Keratinocyte (primary cell): ENCODE measurements around the gene CBX2. TPM values are rescaled to one million over a fixed set of nuclear protein-coding genes. Genes with fewer than 3 reads are reported as not detected.

Experiments
- DNase-seq: peaks from one replicate; pipeline ENCODE4 v3.0.0-alpha.2; 2011; ENCODE audit warnings: low read depth, missing footprints, low spot score
- FAIRE-seq: peaks from 2 replicates; lab custom pipeline; 2011; peaks lifted over from hg19 to GRCh38; lab: Jason Lieb, UNC
- H2AFZ ChIP-seq: 2 replicates; pipeline ENCODE4 v1.6.0; 2012; ENCODE audit warnings: low read length, control low read depth, inconsistent platforms; ENCODE audit not compliant: control insufficient read depth
- H3K27ac ChIP-seq: 2 replicates; pipeline ENCODE4 v1.5.1; 2011; ENCODE audit warnings: low read length; ENCODE audit not compliant: control insufficient read depth, insufficient read depth
- H3K27me3 ChIP-seq: 3 replicates; pipeline ENCODE4 v1.6.0; 2011; ENCODE audit warnings: low read length; ENCODE audit not compliant: control insufficient read depth, insufficient read depth; ENCODE audit errors: extremely low read depth
- H3K36me3 ChIP-seq, 2 experiments: 2 replicates in 1 of 2; 3 replicates in 1 of 2; pipeline ENCODE4 v1.5.1; 2011; ENCODE audit warnings: low read length in 2 of 2, mild to moderate bottlenecking in 1 of 2; ENCODE audit not compliant: control insufficient read depth in 2 of 2, insufficient read depth in 2 of 2; ENCODE audit errors: extremely low read depth in 1 of 2
- H3K4me1 ChIP-seq: 3 replicates; pipeline ENCODE4 v1.5.1; 2011; ENCODE audit warnings: low read length; ENCODE audit not compliant: control insufficient read depth, insufficient read depth; ENCODE audit errors: extremely low read depth
- H3K4me2 ChIP-seq: 3 replicates; pipeline ENCODE4 v1.6.0; 2011; ENCODE audit warnings: low read depth, low read length; ENCODE audit not compliant: control insufficient read depth, insufficient read depth; ENCODE audit errors: extremely low read depth
- H3K4me3 ChIP-seq, 3 experiments: fragments of 200-600 bp in 1 of 3; sonication (generic) in 1 of 3; 2 replicates in 2 of 3; 3 replicates in 1 of 3; pipeline ENCODE4 v1.5.1; 2011 to 2016; ENCODE audit warnings: low read length in 3 of 3, mild to moderate bottlenecking in 3 of 3, control low read depth in 2 of 3, inconsistent platforms in 1 of 3, low read depth in 1 of 3, mixed read lengths in 1 of 3, mixed run types in 1 of 3, moderate library complexity in 1 of 3; ENCODE audit not compliant: control insufficient read depth in 2 of 3, insufficient read depth in 2 of 3; ENCODE audit errors: extremely low read depth in 1 of 3
- H3K79me2 ChIP-seq: 2 replicates; pipeline ENCODE4 v1.6.0; 2012; ENCODE audit warnings: low read length; ENCODE audit not compliant: control insufficient read depth, insufficient read depth
- H3K9ac ChIP-seq: 3 replicates; pipeline ENCODE4 v1.6.0; 2011; ENCODE audit warnings: low read length; ENCODE audit not compliant: control insufficient read depth, insufficient read depth; ENCODE audit errors: extremely low read depth
- H3K9me1 ChIP-seq: 3 replicates; pipeline ENCODE4 v1.6.0; 2011; ENCODE audit warnings: low read length; ENCODE audit not compliant: control insufficient read depth, insufficient read depth; ENCODE audit errors: extremely low read depth
- H3K9me3 ChIP-seq: 2 replicates; pipeline ENCODE4 v1.5.1; 2012; ENCODE audit warnings: low read depth, low read length; ENCODE audit not compliant: control insufficient read depth
- H4K20me1 ChIP-seq: 3 replicates; pipeline ENCODE4 v1.6.0; 2011; ENCODE audit warnings: low read length; ENCODE audit not compliant: control insufficient read depth, insufficient read depth; ENCODE audit errors: extremely low read depth
- EZH2 ChIP-seq: IDR thresholded peaks from one replicate; pipeline ENCODE4 v1.6.1; 2012; ENCODE audit warnings: inconsistent platforms, mild to moderate bottlenecking, low read length, moderate library complexity
- dilution Hi-C: fragments of 300-500 bp; cut with MboI; formaldehyde crosslinking; loops from one replicate; pipeline ENCODE4 v1.7.0; 2020; ENCODE audit warnings: low sequenced_read_pairs; ENCODE audit not compliant: extremely low pct_ligation_motif_present
- polyA plus RNA-seq, 5 experiments: library from polyadenylated mRNA; depleted of rRNA in 3 of 5; stranded (reverse) in 3 of 5; stranded (forward) in 1 of 5; unstranded in 1 of 5; fragments of >200 nt; gene quantifications; 1 replicate in 1 of 5; 2 replicates in 3 of 5; 3 replicates in 1 of 5; pipeline versions ENCODE4 v1.2.1 to v1.2.3, GENCODE V29; 2011 to 2012; ENCODE audit warnings: missing spikeins in 2 of 5, low read depth in 1 of 5, low replicate concordance in 1 of 5
- TF ChIP-seq, protein P1 (sequence below), 3 experiments: IDR thresholded peaks in 1 of 3; conservative IDR thresholded peaks in 1 of 3; optimal IDR thresholded peaks in 1 of 3; 2 replicates in 2 of 3; 3 replicates in 1 of 3; pipeline versions ENCODE3 to v1.5.1; 2011; ENCODE audit warnings: low read length in 3 of 3, mild to moderate bottlenecking in 3 of 3, moderate library complexity in 2 of 3, control low read depth in 1 of 3, inconsistent platforms in 1 of 3; ENCODE audit not compliant: insufficient read depth in 2 of 3; ENCODE audit errors: extremely low read depth in 1 of 3

Gene CBX2
- polyA plus RNA-seq, 1 donor (not counting 4 experiments of a cell fraction or from before 2014, with no cell fraction given): 1.7 TPM

DNA sequence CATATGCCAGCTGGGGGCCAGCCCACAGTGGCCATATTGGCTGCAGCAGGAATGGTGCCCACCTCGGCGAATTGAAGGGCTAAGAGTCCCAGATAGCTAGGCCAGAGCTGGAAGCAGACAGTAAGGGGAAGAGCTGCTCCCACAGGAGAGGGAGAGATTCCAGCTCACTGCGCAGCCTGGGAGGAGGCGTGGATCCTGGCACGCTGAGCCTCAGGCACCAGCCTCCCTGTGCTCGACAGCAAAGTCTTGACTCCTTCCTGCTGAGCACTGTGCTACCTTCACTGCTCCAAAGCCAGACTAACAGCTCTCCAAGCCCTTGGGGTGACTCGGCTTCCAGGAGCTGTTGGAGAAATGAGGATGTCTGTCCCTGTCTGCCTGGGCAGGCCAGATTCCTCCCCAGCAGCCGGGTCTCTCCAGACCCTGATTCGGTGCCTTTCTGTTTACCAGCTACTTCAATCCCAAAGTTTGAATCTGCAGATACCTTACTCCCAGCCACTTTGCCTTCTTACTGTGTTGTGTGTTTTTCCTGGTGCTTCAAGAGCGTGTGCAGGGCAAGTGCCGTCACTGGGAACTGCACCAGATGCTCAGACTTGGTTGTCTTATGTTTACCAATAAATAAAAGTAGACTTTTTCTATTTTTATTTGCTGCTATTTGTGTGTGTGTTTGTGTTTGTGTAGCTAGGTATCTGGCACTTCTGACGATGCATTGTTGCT, 9.1 kb downstream of the CBX2 start:
- Histone ChIP-seq H3K79me2 (no peaks in the 10 kb centered on the region), H3K4me1 (peaks cover 4% of the 10 kb centered on the region), H2AFZ (no peak overlapping the region), H3K4me2 (no peak overlapping the region), H3K36me3 (no peaks in the 10 kb centered on the region), H3K27ac (no peak overlapping the region), H3K9ac (no peak overlapping the region), H3K9me1 (no peaks in the 10 kb centered on the region), H3K27me3 (peaks cover 47% of the 10 kb centered on the region), H3K4me3 (no peak overlapping the region), H3K9me3 (no peaks in the 10 kb centered on the region), H4K20me1 (no peaks in the 10 kb centered on the region)
- no peak for DNase-seq
- TF ChIP-seq, protein P1, sequence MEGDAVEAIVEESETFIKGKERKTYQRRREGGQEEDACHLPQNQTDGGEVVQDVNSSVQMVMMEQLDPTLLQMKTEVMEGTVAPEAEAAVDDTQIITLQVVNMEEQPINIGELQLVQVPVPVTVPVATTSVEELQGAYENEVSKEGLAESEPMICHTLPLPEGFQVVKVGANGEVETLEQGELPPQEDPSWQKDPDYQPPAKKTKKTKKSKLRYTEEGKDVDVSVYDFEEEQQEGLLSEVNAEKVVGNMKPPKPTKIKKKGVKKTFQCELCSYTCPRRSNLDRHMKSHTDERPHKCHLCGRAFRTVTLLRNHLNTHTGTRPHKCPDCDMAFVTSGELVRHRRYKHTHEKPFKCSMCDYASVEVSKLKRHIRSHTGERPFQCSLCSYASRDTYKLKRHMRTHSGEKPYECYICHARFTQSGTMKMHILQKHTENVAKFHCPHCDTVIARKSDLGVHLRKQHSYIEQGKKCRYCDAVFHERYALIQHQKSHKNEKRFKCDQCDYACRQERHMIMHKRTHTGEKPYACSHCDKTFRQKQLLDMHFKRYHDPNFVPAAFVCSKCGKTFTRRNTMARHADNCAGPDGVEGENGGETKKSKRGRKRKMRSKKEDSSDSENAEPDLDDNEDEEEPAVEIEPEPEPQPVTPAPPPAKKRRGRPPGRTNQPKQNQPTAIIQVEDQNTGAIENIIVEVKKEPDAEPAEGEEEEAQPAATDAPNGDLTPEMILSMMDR (optimal IDR thresholded peaks at IDR 0.05 in 1 of 3, IDR thresholded peaks at IDR 0.05 in 1 of 3, conservative IDR thresholded peaks at IDR 0.05 in 1 of 3; ENCODE audit: extremely low read depth in 1 of 3, insufficient read depth in 2 of 3, low read length in 3 of 3): no peak
- no peak for TF ChIP-seq EZH2
- no peak for FAIRE-seq
- dilution Hi-C loops: no loop called here

DNA sequence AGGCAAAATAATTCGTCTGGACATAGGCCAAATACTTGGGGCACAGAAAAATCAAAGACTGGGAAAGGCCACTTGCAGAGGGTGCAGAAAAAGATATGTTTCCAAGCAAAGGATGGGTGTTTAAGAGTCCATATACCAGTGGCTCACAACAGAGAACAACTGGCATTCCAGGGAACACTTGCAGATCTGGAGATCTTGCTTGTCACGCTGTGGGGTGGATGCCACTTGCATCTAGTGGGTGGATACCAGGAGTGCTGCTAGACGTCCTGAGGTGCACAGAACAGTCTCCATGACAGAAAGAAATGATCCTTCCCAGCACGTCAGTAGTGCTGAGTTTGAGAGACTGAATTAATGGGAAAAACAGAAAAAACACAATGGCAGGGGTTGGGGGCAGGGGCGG, 10.5 kb downstream of the CBX2 start:
- Histone ChIP-seq H3K4me1 (peaks cover 11% of the 10 kb centered on the region), H3K4me2 (no peak overlapping the region), H3K9me1 (no peaks in the 10 kb centered on the region), H3K4me3 (no peak overlapping the region), H3K27ac (no peak overlapping the region), H2AFZ (no peak overlapping the region), H3K9me3 (no peaks in the 10 kb centered on the region), H3K9ac (no peak overlapping the region), H3K79me2 (no peaks in the 10 kb centered on the region), H3K36me3 (no peaks in the 10 kb centered on the region), H4K20me1 (no peaks in the 10 kb centered on the region), H3K27me3 (peaks cover 61% of the 10 kb centered on the region)
- no peak for FAIRE-seq
- no peak for DNase-seq
- dilution Hi-C loops: no loop called here
- no peak for TF ChIP-seq EZH2
- TF ChIP-seq, protein P1 (optimal IDR thresholded peaks at IDR 0.05 in 1 of 3, IDR thresholded peaks at IDR 0.05 in 1 of 3, conservative IDR thresholded peaks at IDR 0.05 in 1 of 3; ENCODE audit: extremely low read depth in 1 of 3, insufficient read depth in 2 of 3, low read length in 3 of 3): no peak
